ENCODE data around the gene LZTS3.

LZTS3 gene

DNA sequence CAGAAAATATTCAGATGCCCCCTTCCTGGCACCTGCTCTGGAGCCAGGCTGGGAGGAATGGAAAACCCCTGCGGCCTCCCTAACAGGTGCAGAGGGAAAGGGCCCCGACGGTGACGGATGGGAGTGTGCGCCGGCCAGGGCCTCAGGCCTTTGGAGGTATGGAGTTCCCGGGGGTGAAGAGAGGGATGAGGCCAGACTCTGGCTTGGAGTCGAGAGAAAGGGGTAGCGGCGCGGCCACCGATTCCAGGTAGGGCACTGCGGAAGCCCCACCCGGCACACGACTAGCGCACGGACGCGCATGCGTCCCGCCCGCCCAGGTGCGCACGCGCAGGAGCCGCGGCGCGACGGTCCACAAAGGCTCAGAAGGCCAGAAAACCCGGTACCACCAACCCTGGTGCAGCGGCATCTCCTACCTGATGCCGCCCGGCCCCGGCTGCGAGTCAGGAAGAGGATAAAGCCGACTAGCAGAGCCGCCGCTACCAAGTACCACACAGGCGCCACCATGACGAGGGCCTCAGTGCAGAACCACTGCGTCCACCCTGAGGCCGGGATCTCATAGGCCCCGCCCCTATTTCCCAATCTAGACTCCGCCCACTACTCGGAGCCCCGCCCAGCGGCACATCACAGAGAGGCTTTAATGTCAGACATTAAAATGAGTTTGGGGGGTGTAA, 30.9 kb upstream of the LZTS3 start, which contains the start of gene DDRGK1:
TSS of gene DDRGK1 (minus strand) at position 559 of the 671 bp plus-strand sequence. CDS start at position 504, 55 bp downstream.
- peak; percentile 86 for ATAC-seq
- TF ChIP-seq SNAI2 (CRISPR knock-in tag; IDR thresholded peaks at IDR 0.05) = no peak
- TF ChIP-seq RARB (CRISPR knock-in tag; IDR thresholded peaks at IDR 0.05) = no peak
- TF ChIP-seq, protein P1, sequence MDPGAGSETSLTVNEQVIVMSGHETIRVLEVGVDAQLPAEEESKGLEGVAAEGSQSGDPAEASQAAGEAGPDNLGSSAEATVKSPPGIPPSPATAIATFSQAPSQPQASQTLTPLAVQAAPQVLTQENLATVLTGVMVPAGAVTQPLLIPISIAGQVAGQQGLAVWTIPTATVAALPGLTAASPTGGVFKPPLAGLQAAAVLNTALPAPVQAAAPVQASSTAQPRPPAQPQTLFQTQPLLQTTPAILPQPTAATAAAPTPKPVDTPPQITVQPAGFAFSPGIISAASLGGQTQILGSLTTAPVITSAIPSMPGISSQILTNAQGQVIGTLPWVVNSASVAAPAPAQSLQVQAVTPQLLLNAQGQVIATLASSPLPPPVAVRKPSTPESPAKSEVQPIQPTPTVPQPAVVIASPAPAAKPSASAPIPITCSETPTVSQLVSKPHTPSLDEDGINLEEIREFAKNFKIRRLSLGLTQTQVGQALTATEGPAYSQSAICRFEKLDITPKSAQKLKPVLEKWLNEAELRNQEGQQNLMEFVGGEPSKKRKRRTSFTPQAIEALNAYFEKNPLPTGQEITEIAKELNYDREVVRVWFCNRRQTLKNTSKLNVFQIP (CRISPR knock-in tag; IDR thresholded peaks at IDR 0.05; ENCODE audit: borderline replicate concordance, low read depth) = no peak
- no peak for TF ChIP-seq ZNF70 (CRISPR knock-in tag; IDR thresholded peaks at IDR 0.05)
- TF ChIP-seq ZFP3 (CRISPR knock-in tag; IDR thresholded peaks at IDR 0.05) = no peak

DNA sequence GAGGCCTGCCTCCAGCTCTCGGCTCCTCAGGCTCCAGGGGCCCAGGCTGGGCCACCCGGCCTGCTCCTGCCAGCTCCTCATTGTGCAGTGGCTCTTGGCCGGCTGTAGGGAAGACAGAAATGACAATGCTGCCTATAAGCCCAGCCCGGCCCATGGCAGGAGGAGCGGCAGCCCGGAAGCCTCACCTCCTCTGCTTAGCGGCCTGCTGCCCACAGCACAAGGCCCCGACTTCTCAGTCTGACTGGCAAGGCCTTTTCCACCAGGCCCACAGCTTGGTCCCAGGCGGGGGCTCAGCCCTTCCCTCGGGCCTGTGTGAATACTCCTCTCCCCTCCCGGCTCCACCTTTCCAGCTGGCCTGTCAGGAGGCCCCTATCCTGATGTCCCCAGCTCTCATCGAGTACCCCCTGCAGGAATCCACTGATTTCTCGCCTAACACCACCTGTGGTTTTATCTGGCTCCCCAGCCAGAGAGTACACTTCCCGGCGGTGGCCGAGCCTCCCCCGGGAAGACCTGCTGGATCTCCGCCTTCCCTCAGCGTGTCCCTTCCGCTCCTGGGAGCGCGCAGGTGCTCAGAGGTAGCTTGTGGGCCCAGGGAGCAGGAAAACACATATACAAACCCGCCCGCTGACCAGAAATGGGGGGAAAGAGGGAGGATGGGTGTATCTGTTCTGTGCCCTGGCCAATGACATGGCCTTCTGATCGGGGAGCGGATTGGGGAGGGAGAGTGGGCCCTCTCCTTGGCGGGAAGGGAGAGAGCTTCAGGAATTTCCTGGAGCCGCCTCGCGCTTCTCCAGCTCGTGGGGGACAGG, 30.2 kb upstream of the LZTS3 start:
- ATAC-seq = peak; percentile 58
- TF ChIP-seq ISL1 (CRISPR knock-in tag; IDR thresholded peaks at IDR 0.05) = no peak
- TF ChIP-seq ZNF70 (CRISPR knock-in tag; IDR thresholded peaks at IDR 0.05) = no peak
- no peak for TF ChIP-seq ZFP3 (CRISPR knock-in tag; IDR thresholded peaks at IDR 0.05)
- TF ChIP-seq ZNF565 (CRISPR knock-in tag; conservative IDR thresholded peaks at IDR 0.05; ENCODE audit: low read depth) = no peak
- TF ChIP-seq TCF4 (CRISPR knock-in tag; IDR thresholded peaks at IDR 0.05; ENCODE audit: borderline replicate concordance) = no peak
- no peak for TF ChIP-seq OSR1 (CRISPR knock-in tag; IDR thresholded peaks at IDR 0.05)
- TF ChIP-seq ARNTL (CRISPR knock-in tag; IDR thresholded peaks at IDR 0.05; ENCODE audit: borderline replicate concordance, low read depth) = no peak
- TF ChIP-seq, protein P2, sequence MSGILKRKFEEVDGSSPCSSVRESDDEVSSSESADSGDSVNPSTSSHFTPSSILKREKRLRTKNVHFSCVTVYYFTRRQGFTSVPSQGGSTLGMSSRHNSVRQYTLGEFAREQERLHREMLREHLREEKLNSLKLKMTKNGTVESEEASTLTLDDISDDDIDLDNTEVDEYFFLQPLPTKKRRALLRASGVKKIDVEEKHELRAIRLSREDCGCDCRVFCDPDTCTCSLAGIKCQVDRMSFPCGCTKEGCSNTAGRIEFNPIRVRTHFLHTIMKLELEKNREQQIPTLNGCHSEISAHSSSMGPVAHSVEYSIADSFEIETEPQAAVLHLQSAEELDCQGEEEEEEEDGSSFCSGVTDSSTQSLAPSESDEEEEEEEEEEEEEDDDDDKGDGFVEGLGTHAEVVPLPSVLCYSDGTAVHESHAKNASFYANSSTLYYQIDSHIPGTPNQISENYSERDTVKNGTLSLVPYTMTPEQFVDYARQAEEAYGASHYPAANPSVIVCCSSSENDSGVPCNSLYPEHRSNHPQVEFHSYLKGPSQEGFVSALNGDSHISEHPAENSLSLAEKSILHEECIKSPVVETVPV (CRISPR knock-in tag; IDR thresholded peaks at IDR 0.05) = no peak
- no peak for TF ChIP-seq CSDC2 (CRISPR knock-in tag; IDR thresholded peaks at IDR 0.05)
- no peak for TF ChIP-seq PPARA (CRISPR knock-in tag; IDR thresholded peaks at IDR 0.05; ENCODE audit: borderline replicate concordance)
- no peak for TF ChIP-seq TOX (CRISPR knock-in tag; IDR thresholded peaks at IDR 0.05; ENCODE audit: borderline replicate concordance)
- TF ChIP-seq ZC3H10 (CRISPR knock-in tag; IDR thresholded peaks at IDR 0.05) = no peak
- TF ChIP-seq, protein P1 (CRISPR knock-in tag; IDR thresholded peaks at IDR 0.05; ENCODE audit: borderline replicate concordance, low read depth) = no peak
- no peak for TF ChIP-seq ZFP30 (CRISPR knock-in tag; IDR thresholded peaks at IDR 0.05)
- TF ChIP-seq GLIS3 (CRISPR knock-in tag; IDR thresholded peaks at IDR 0.05) = no peak
- no peak for TF ChIP-seq ZNF8 (CRISPR knock-in tag; IDR thresholded peaks at IDR 0.05)
- no peak for TF ChIP-seq BACH2 (CRISPR knock-in tag; IDR thresholded peaks at IDR 0.05; ENCODE audit: borderline replicate concordance)

DNA sequence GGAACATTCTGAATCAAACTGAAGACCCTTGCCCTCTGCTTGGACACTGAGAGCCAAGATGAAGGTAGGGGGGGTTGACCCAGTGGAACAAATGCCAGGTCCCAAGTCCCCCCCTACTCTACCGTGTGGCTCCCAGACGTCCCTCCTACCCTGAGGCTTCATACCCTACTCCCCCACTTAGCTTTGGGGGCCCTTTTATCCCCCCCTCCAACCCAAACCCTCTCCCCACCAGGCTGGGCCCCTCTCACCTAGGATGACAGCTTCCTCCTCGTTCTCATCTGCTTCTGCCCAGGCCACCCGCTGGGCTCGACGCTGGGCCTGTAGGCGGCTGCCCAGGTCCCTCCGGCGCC, 29.6 kb upstream of the LZTS3 start:
- no peak for ATAC-seq
- TF ChIP-seq TOX (CRISPR knock-in tag; IDR thresholded peaks at IDR 0.05; ENCODE audit: borderline replicate concordance) (no peak), PPARA (CRISPR knock-in tag; IDR thresholded peaks at IDR 0.05; ENCODE audit: borderline replicate concordance) (no peak), BACH2 (CRISPR knock-in tag; IDR thresholded peaks at IDR 0.05; ENCODE audit: borderline replicate concordance) (no peak), ZFP30 (CRISPR knock-in tag; IDR thresholded peaks at IDR 0.05) (no peak), ZNF565 (CRISPR knock-in tag; conservative IDR thresholded peaks at IDR 0.05; ENCODE audit: low read depth) (no peak), ARNTL (CRISPR knock-in tag; IDR thresholded peaks at IDR 0.05; ENCODE audit: borderline replicate concordance, low read depth) (no peak), ESRRG (CRISPR knock-in tag; IDR thresholded peaks at IDR 0.05) (no peak), RARB (CRISPR knock-in tag; IDR thresholded peaks at IDR 0.05) (no peak), ZNF8 (CRISPR knock-in tag; IDR thresholded peaks at IDR 0.05) (no peak), OSR1 (CRISPR knock-in tag; IDR thresholded peaks at IDR 0.05) (no peak)
- TF ChIP-seq, protein P1 (CRISPR knock-in tag; IDR thresholded peaks at IDR 0.05; ENCODE audit: borderline replicate concordance, low read depth) = no peak
- TF ChIP-seq, protein P3, sequence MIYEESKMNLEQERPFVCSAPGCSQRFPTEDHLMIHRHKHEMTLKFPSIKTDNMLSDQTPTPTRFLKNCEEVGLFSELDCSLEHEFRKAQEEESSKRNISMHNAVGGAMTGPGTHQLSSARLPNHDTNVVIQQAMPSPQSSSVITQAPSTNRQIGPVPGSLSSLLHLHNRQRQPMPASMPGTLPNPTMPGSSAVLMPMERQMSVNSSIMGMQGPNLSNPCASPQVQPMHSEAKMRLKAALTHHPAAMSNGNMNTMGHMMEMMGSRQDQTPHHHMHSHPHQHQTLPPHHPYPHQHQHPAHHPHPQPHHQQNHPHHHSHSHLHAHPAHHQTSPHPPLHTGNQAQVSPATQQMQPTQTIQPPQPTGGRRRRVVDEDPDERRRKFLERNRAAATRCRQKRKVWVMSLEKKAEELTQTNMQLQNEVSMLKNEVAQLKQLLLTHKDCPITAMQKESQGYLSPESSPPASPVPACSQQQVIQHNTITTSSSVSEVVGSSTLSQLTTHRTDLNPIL (CRISPR knock-in tag; IDR thresholded peaks at IDR 0.05; ENCODE audit: low read depth) = no peak
